Breast epithelium (tissue), 3 donors: ENCODE results near the gene MET.

Source experiments
- CTCF ChIP-seq, 3 donors: fragments of 450-650 bp; IDR thresholded peaks; one replicate each; pipeline ENCODE4 v1.5.1; 2016 to 2017; ENCODE audit warnings: antibody characterized with exemption in 3 of 3, mild to moderate bottlenecking in 3 of 3, moderate library complexity in 3 of 3
- POLR2AphosphoS5 ChIP-seq, 3 donors: sonication (generic); formaldehyde crosslinking; IDR thresholded peaks; one replicate each; pipeline ENCODE4 v1.6.1; 2017; ENCODE audit warnings: antibody characterized with exemption in 3 of 3

DNA sequence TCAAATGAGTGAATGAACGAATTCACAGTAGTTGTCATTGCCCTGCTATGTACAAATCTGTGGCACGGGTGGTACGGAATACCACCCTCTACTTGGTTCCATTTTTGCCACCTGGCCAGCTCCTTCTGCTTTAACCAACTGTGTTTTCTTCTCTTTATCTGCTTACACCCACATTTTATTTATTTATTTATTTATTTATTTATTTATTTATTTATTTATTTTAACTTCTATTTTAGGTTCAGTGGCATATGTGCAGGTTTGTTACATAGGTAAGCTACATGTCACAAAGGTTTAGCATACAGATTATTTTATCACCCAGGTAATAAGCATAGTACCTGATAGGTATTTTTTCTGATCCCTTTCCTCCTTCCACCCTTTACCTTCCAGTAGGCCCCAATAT, 148.2 kb downstream of the MET start:
- TF ChIP-seq CTCF (IDR thresholded peaks at IDR 0.05) (no peak), POLR2AphosphoS5 (IDR thresholded peaks at IDR 0.05) (no peak)
